ENCODE data around the gene HBM.

Gene HBM

GRCh38 chr16:185213-185612 is 19.4 kb downstream of the HBM start:
- Histone ChIP-seq H3K27me3 (peaks cover 8% of the 10 kb centered on the region), H3K36me3 (peaks cover 33% of the 10 kb centered on the region), H3K4me3 (ENCODE audit: low read depth, low read length) (no peak overlapping the region), H3K4me1 (peaks cover 7% of the 10 kb centered on the region), H3K9me3 (no peaks in the 10 kb centered on the region)
- no peak for DNase-seq
- no peak for TF ChIP-seq CTCF (IDR thresholded peaks at IDR 0.05; ENCODE audit: low read depth, low read length)

GRCh38 chr16:185691-186090 is 19.9 kb downstream of the HBM start:
- TF ChIP-seq CTCF (IDR thresholded peaks at IDR 0.05; ENCODE audit: low read depth, low read length), result no peak
- DNase-seq, result no peak
- Histone ChIP-seq H3K36me3 (peaks cover 36% of the 10 kb centered on the region), H3K27me3 (peaks cover 3% of the 10 kb centered on the region; the same call in 1 of the 2 replicates), H3K4me3 (ENCODE audit: low read depth, low read length) (no peak overlapping the region), H3K4me1 (peaks cover 5% of the 10 kb centered on the region), H3K9me3 (no peaks in the 10 kb centered on the region)

- Histone ChIP-seq H3K4me1 (no peaks in the 10 kb centered on the region), H3K27me3 (no peaks in the 10 kb centered on the region), H3K36me3 (peaks cover 51% of the 10 kb centered on the region), H3K9me3 (no peaks in the 10 kb centered on the region), H3K4me3 (ENCODE audit: low read depth, low read length) (no peak overlapping the region)
- no peak for TF ChIP-seq CTCF (IDR thresholded peaks at IDR 0.05; ENCODE audit: low read depth, low read length)
- DNase-seq, result no peak
Measured at GRCh38 chr16:187330-187729, 21.6 kb downstream of the HBM start.

- Histone ChIP-seq H3K4me3 (ENCODE audit: low read depth, low read length) (no peak overlapping the region), H3K36me3 (peaks cover 64% of the 10 kb centered on the region), H3K4me1 (no peaks in the 10 kb centered on the region), H3K27me3 (no peaks in the 10 kb centered on the region), H3K9me3 (no peaks in the 10 kb centered on the region)
- DNase-seq, result no peak
- peak; percentile 42 for TF ChIP-seq CTCF (IDR thresholded peaks at IDR 0.05; ENCODE audit: low read depth, low read length)
Measured at GRCh38 chr16:188674-189073, 22.9 kb downstream of the HBM start.

- no peaks in the 10 kb centered on the region for H3K4me1 ChIP-seq
- no peak for TF ChIP-seq CTCF (IDR thresholded peaks at IDR 0.05; ENCODE audit: low read depth, low read length)
- no peak overlapping the region for H3K4me3 ChIP-seq (ENCODE audit: low read depth, low read length)
- DNase-seq, result no peak
- H3K9me3 ChIP-seq, result no peaks in the 10 kb centered on the region
- no peaks in the 10 kb centered on the region for H3K27me3 ChIP-seq
- H3K36me3 ChIP-seq, result peaks cover 73% of the 10 kb centered on the region
Measured at GRCh38 chr16:189604-190186, 23.9 kb downstream of the HBM start.

GRCh38 chr16:191831-192230 is 26.1 kb downstream of the HBM start:
- Histone ChIP-seq H3K4me3 (ENCODE audit: low read depth, low read length) (no peak overlapping the region), H3K9me3 (no peaks in the 10 kb centered on the region), H3K36me3 (peaks cover 90% of the 10 kb centered on the region), H3K27me3 (no peaks in the 10 kb centered on the region), H3K4me1 (no peaks in the 10 kb centered on the region)
- TF ChIP-seq CTCF (IDR thresholded peaks at IDR 0.05; ENCODE audit: low read depth, low read length), result no peak
- DNase-seq, result no peak
